IPS-11a (cell line): Measurements from ENCODE around the gene CRTAP.
"Not testable (repeated sequence)": the region's sequence is repeated elsewhere in the genome, so short reads cannot be mapped to it uniquely, and the experiment has no call there.

ENCODE experiments used
- H3K4me3 ChIP-seq: one replicate; pipeline ENCODE4 v1.5.1; 2013; ENCODE audit warnings: low read depth, low read length, control low read depth

Gene CRTAP

GRCh38 chr3:33139006-33139623 is 25.3 kb downstream of the CRTAP start:
- not testable (repeated sequence) for H3K4me3 ChIP-seq

DNA sequence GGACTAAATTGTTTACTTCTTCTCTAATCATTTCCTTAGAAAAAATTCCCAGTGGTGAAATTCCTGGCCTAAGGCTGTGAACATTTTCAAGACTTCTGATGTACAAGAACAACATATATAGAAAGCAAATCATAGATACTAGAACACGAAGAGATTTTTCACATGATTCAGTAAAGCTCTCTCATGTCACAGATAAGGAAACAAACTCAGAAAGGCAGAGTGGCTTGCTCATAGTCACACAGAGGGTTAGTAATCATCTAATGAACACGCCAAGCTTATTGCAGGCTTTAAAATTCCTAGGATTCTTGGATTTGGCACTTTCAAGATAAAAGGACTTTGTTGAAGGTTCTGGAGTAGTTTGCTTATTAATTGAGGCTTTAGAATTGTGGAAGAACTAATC is 26.2 kb downstream of the CRTAP start:
- H3K4me3 ChIP-seq: no peak overlapping the region

- no peak overlapping the region for H3K4me3 ChIP-seq
Observed at GRCh38 chr3:33141006-33141405, 27.2 kb downstream of the CRTAP start.

DNA sequence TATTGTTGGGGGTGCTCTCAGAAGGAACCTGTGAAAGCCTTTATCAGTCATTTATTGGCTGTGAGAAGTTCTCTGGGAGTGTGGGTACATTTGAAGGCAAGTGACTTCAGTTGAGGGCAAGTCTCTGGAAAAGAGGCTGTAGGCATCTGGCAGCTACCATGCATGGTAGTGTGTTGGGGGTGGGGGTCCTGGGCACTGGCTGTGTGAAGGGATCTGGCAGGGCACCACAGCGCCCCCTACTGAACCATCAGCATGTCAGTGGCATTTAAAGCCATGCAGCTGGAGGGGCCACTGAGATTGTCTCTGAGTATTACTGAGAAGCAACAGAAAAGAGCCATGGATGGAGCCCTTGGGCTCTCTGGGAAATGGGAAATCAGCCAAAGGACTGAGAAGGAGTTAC is 30.6 kb downstream of the CRTAP start:
- no peak overlapping the region for H3K4me3 ChIP-seq

DNA sequence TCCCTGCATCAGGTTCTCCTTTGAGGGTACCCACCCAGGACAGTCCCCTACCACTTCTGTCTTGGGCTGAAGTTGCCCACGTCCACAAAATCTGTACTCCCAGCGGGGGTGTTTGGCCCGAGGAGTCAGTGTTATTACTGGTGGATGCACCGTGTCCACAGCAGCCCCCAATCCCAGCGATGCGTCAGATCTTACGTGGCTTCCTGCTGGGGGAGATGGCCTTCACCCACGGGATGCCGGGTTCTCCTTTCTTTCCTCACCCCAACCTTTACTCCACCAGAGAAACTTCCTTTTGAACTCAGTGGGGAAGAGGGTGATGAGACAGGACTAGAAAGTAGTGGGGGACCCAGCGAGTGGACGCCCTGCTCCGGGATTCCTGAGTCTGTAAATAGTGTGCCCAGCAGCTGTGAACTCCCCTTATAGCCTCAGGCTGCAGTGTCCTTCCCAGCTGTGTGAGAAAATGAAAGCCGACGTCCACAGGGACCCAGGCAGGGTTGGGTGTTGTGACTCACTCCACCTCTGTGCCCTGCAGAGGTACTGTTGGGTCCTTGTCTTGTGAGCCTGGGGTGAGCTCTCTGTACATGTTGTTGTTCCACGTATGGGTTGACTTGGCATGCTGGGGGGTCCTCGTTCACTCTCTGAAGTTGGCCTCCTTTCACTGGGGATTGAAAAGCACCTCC is 31.5 kb downstream of the CRTAP start:
- no peak overlapping the region for H3K4me3 ChIP-seq

GRCh38 chr3:33145901-33146580 is 32.2 kb downstream of the CRTAP start:
- no peak overlapping the region for H3K4me3 ChIP-seq

DNA sequence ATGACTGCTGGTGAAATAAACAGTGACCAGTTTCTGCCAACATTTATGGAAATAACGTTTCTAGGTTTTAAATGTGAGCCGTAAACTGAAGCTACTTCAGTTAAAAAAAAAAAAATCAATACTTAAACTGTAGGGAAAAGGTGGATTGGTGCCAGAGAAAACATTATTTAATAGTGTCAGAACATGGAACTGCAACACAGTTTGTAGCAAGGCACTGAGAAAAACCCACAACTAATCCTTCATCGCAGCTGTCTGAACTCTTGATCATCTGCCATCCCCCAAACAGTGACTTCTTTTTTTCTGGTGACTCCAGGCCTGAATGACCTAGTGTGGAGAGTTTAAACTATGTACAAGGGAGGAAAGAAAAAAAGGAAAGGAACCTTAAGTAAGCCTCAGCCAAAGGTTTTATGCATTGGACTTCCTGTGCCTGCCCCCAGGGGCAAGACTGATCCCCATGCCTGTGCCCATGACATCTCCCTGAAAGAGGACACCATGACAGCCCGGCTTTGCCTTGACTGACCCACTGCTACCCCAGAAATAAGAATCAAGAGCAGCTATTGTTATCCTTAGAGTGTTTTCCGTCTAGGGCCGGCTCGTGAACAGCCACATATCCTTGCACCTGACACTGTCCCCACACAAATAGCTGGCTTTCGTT is 33.1 kb downstream of the CRTAP start:
- no peak overlapping the region for H3K4me3 ChIP-seq

- no peak overlapping the region for H3K4me3 ChIP-seq
Observed at GRCh38 chr3:33149342-33149741, 35.5 kb downstream of the CRTAP start.

DNA sequence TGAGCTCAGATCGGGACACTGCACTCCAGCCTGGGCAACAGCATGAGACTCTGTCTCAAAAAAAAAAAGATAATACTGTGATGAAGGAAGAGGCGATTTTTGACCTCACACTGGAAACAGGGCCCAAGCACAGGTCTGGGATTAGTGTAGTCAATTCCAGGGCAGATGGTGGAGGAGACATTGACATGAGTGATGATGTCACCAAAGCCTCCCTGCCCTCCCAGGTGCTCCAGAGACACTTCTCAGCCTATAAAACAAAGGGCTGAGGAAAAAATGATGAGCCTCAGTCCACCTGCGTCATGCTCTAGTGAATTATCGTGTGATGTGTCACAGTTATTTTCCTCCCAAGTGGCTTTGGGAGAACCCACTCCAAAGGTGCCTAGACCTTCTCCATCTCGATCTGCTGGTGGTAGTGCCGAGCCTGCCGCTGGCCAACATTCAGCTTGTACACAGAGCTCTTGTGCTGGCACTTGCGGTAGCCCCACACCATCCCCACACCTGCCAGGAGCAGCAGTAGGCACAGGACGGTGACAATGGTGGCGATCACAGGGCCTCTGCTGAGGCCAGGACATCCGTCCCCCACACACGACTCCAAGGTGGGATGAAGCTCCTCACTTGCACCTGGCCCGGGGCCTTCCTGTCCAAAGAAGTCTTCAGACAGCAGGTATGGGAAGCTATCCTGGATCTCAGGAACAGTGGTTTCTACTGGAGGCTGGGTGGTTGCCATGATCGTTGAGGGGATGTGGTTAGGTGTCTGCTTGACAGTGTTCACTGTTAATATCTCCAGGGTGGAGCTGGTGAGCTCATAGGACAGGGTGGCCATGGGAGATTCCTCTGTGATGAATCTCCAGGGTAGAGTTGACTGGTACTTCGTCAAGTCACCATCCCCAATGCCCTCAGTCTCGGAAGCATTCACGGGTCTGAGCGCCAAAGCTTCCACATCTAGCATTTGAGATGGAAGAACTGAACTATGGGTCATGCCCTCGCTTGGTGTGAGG is 38.8 kb downstream of the CRTAP start:
- H3K4me3 ChIP-seq: no peak overlapping the region

DNA sequence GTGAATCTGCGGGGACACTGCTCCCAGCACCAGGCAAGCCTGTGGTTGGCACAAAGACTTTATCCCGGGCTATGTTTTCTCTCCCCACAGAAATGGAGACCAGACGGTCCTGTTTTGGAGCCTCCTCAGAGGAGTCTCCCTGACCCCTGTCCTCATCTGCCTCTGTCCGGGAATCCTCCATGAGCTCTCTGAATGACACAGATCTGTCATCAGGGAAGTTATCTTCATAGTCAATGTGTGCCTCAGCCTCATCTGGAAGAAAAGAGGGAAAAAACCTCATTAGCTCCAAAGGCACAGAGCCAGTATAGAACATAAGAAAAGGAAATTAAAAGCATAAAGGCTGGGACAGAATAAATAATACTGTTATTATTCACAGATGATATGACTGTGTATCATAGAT is 40.0 kb downstream of the CRTAP start:
- no peak overlapping the region for H3K4me3 ChIP-seq

GRCh38 chr3:33155301-33155700 is 41.5 kb downstream of the CRTAP start:
- H3K4me3 ChIP-seq: no peak overlapping the region

GRCh38 chr3:33159234-33159633 is 45.4 kb downstream of the CRTAP start:
- no peak overlapping the region for H3K4me3 ChIP-seq

DNA sequence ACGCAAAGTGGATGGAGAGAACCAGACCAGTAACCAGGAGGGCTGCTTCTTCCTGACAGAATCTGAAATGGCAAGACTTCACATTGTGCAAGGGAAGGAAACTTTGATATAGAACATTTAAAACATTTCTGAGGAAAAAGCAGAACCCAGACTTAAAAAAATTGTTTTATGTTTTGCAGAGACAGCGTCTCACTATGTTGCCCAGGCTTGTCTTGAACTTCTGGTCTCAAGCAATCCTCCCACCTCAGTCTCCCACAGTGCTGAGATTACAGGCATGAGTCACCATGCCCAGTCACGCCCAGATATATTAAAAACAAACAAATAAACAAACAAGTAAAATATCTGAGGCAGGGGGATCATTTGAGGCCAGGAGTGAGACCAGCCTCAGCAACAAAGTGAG is 46.2 kb downstream of the CRTAP start:
- H3K4me3 ChIP-seq: no peak overlapping the region

- not testable (repeated sequence) for H3K4me3 ChIP-seq
Observed at GRCh38 chr3:33162621-33163020, 48.8 kb downstream of the CRTAP start.

DNA sequence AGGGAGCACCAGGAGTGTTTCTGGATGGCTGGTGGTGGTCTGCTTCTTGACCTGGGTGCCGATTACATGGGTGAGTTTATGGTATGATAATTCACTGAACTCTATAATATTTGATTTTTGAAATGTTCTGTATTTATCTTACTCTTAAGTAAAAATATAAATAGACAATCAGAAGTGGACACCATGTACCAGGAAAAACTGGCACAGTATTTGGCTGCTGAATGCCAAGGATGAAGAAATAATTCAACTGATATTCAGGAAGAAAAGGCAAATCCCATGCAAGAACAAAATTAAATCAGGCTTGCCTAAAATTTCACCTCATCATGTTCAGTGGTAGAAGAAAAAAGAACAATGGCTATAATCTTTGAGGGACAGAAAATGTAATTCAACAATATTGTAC is 51.6 kb downstream of the CRTAP start:
- H3K4me3 ChIP-seq: no peak overlapping the region

GRCh38 chr3:33166095-33166494 is 52.3 kb downstream of the CRTAP start:
- no peak overlapping the region for H3K4me3 ChIP-seq

GRCh38 chr3:33167284-33167683 is 53.5 kb downstream of the CRTAP start:
- no peak overlapping the region for H3K4me3 ChIP-seq

DNA sequence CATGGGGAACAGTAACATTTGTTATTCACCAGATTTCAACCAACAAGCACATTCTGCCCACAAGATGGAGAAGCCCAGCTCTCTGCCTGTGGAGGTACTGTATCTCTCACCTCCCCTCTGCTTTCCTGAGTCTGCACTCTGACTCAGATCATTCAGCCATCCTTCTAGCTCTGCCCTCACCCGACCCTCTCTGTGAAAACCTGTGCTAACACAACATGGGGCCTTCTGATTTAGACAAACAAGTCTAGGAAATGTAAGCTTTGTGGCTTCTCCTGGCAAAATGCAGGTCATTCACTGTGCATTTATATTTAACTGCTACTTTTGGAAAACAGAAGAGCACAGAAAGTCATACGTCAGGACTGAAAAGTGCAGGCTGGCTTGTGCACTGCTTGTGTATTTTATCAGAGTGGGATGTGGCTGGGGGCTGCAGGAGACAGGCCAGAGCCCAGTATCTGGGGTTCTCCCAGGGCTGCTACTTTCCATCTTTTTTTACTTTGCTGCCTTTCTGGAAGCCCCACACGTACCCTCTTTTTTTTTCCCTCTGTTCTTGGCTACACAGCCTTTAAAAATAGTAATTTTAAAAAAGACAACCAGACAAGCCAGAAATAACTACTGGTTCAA is 54.0 kb downstream of the CRTAP start:
- no peak overlapping the region for H3K4me3 ChIP-seq

- no peak overlapping the region for H3K4me3 ChIP-seq
Observed at GRCh38 chr3:33170531-33170930, 56.7 kb downstream of the CRTAP start.

- no peak overlapping the region for H3K4me3 ChIP-seq
Observed at GRCh38 chr3:33171580-33171979, 57.8 kb downstream of the CRTAP start.
